ENCODE results near the gene CFLAR.

DNA sequence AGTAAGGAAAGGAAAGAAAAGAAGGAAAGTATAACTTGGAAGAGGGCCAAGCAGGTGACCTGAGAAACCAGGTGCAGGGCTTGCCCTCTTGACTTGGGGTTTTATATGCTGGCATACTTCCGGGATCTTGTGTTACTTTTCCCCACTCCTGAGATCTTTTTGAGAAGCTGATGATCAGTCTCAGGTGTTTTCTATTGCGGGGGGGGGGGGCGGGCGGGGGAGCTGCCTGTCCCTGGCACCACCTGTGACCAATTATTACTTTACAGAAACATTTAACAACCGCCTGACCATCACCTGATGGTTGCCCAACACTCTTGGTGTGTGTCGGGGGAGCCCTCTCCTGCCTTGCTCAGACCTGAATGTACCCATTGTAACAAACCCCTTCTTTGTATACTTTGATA lies 60.1 kb downstream of the CFLAR start:
- TF ChIP-seq, protein P1, sequence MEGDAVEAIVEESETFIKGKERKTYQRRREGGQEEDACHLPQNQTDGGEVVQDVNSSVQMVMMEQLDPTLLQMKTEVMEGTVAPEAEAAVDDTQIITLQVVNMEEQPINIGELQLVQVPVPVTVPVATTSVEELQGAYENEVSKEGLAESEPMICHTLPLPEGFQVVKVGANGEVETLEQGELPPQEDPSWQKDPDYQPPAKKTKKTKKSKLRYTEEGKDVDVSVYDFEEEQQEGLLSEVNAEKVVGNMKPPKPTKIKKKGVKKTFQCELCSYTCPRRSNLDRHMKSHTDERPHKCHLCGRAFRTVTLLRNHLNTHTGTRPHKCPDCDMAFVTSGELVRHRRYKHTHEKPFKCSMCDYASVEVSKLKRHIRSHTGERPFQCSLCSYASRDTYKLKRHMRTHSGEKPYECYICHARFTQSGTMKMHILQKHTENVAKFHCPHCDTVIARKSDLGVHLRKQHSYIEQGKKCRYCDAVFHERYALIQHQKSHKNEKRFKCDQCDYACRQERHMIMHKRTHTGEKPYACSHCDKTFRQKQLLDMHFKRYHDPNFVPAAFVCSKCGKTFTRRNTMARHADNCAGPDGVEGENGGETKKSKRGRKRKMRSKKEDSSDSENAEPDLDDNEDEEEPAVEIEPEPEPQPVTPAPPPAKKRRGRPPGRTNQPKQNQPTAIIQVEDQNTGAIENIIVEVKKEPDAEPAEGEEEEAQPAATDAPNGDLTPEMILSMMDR (IDR thresholded peaks at IDR 0.05), result no peak
- TF ChIP-seq POLR2A (IDR thresholded peaks at IDR 0.05) (no peak), POLR2AphosphoS5 (IDR thresholded peaks at IDR 0.05) (no peak)
